HG03354 (cell line): ENCODE measurements around the gene PVR.
"Not testable (repeated sequence)": the region's sequence is repeated elsewhere in the genome, so short reads cannot be mapped to it uniquely, and the experiment has no call there.

Experiments
- ATAC-seq: cut with Tn5 transposase; IDR thresholded peaks from one replicate; pipeline ENCODE4 v1.9.1; 2021; ENCODE audit warnings: mild to moderate bottlenecking; ENCODE audit not compliant: unreplicated experiment, poor library complexity, severe bottlenecking

Gene PVR

GRCh38 chr19:44643605-44644401 is at the start of gene PVR:
Gene PVR, plus strand, starts transcription at chr19:44643910. Its CDS starts 187 bp downstream, at chr19:44644097.
- no peak for ATAC-seq

DNA sequence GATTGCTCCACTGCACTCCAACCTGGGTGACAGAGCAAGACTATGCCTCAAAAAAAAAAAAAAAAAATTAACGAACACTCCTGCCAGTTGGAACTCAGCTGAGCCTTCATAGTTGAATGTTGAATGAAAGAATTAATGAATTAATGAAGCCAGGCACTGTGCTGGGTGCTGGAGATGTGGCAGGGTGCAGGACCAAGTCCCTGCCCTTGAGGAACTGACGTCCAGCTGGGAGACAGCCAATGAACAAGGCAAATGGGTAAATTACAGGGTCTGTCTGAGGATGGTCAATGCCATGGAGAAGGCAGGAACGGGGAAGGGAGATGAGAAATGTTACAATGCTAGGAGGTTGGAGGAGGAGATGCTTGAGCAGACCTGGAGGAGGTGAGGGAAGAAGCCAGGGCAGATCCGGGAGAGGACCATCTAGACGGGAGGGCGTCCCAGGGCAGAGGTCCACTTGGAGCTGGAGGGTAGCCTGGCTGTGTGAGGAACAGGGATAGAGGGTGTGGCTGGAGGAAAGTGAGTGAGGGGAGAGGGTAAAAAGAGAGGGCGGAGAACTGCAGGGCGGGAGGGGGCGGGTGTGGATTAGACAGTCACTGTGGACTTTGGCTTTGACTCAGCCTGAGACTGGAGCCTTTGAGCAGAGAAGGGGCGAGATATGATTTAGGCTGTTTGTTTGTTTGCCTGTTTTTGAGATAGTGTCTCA is 47.1 kb upstream of the PVR start:
- no peak for ATAC-seq

DNA sequence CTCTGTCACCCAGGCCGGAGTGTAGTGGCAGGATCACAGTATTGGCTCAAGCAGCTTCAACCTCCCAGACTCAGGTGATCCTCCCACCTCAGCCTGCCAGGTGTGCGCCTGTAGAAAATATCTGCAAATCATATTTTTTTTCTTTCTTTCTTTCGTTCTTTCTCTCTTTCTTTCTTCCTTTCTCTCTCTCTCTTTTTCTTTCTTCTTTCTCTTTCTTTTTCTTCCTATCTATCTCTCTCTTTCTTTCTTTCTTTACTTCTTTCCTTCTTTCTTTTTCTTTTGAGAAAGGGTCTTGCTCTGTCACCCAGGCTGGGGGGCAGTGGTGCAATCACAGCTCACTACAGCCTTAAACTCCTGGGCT is 46.6 kb upstream of the PVR start:
- ATAC-seq: no peak

GRCh38 chr19:44598355-44598754 is 45.4 kb upstream of the PVR start:
- no peak for ATAC-seq

GRCh38 chr19:44598880-44599279 is 44.8 kb upstream of the PVR start:
- no peak for ATAC-seq

DNA sequence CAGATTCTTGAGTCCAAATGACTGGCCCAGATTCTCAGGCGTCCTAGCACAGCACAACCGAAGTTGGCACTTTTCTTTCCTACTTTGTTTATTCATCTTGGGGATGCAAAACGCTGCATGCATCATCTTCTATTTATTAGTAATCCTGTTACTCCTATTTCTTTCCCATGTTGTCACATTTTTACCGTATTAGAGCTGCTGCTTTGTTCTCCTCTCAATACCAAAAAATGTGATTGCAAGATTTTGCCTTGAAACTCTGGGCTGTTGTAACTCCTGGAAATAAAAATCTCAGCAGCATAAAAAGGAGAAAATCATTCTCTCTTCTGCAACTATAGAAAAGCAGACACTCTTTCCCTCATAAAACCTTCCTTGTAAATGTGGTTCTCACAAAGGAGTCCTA is 43.2 kb upstream of the PVR start:
- ATAC-seq: no peak

DNA sequence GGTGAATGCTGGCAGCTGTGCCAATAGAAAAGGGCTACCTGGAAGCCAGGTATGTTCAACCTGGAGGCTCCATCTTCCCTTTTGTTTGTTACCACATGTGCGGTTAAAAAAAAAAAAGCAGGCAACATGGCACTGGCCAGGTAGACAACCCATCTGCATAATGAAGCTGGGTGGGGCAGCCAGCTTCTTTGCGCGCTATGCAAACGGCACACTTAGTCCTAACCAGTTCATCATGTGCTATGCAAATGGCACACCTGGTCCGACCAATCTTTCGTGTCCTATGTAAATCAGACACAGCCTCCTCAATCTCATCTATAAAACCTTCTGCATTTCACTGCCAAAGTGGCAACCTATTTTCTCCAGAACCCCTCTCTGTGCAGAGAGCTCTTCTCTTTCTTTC is 41.6 kb upstream of the PVR start:
- ATAC-seq: no peak

DNA sequence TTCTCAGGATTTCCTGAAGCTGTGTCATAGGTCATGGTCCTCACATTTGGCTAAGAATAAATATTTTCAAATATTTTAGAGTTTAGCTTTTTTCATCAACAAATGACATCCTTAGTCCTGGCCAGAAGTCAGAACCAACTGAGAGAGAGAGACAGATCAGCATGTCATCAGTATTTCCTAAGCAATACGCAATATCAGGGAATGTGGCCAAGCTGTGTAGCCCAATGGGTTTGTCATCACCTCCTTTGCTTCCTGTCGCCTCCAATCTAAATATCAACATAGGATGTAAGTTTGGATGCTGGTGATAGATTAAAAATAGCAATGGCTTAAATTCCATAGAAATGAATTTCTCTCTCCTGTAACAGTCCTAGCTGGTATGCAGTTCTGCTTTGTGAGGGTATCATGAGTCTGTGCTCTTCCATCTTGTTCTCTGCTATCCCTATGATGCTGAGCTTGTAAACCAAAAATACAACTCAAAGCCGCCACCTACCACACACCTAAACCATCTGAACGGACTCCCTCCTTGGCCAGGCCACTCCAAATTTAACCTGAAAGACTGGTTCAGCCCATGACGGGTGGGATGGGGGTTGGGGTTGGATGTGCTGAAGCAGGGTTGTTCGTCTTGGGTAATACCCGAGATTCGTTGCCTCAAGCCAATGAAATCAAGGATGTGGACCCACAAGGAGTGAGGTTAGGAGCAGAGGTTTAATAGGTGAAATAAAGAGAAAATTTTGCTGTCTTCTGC is 40.3 kb upstream of the PVR start:
- ATAC-seq: no peak

GRCh38 chr19:44604241-44604640 is 39.5 kb upstream of the PVR start:
- no peak for ATAC-seq

DNA sequence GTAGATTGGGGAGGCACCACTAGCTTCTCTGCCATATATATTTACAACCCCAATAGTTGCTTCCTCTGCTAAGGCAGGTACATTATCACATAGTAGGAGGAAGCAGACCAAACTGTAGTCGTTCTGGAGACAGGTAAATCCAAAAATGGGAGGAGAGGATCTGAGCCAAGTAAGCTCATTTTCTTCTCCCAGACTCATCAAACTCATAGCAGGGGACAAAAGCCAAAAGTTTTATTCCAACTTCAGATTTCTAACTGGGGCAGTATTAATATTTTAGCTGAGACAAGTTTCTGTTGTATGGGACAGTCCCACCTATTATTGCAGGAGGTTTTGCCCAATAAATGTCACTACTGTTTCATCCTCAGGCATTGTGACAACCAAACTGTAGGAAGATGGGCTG is 38.2 kb upstream of the PVR start:
- ATAC-seq: no peak

- ATAC-seq: no peak
Measured at GRCh38 chr19:44607049-44607448, 36.7 kb upstream of the PVR start.

GRCh38 chr19:44607917-44608316 is 35.8 kb upstream of the PVR start:
- no peak for ATAC-seq

DNA sequence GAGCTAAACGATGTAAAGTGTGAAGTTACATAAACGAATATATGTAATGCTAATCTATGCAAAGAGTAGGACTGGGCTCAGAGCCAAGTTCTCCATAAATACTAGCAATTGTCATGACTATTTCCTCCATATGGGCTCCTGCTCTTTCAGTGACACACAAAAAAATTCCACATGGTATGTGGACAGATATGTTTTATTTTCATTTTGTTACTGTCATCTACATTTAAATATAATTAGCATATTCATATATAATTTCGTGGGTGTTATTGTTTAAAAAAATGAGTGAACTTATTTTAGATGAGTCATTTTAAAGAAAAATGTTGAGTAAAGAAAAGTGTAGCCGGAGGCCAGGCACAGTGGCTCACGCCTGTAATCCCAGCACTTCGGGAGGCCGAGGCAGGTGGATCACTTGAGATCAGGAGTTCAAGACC is 35.3 kb upstream of the PVR start:
- ATAC-seq: no peak

DNA sequence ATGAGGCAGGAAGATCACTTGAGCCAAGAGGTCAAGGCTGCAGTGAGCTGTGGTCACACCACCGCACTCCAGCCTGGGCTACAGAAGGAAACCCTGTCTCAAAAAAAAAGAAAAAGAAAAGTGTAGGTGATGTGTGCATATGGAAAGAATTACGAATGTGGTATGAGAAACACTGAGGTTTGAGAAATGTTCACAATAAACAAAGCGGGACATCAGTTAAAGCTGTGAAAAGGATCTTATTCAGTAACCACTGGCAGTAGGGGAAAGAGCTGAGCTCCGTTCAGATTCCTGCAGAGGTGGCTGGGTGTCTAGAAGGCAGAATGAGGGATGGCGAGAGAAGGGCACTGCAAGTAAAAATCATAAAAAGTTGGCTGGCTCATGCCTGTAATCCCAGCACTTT is 34.5 kb upstream of the PVR start:
- ATAC-seq: no peak

DNA sequence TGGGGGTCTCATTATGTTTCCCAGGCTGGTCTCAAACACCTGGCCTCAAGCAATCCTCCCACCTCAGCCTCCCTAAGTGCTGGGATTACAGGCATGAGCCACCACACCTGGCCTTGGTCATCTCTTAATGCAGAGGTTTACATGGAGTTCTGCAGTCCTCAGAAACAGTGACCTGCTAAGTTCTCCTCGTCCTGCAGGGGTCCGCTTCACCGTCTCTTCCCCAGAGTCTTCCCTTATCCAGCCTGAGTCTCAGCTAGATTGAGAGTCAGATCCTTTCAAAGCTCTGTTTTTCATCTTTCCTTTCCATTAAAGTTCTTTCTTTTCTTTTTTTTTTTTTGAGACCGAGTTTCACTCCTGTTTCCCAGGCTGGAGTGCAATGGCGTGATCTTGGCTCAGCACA is 33.2 kb upstream of the PVR start:
- not testable (repeated sequence) for ATAC-seq

DNA sequence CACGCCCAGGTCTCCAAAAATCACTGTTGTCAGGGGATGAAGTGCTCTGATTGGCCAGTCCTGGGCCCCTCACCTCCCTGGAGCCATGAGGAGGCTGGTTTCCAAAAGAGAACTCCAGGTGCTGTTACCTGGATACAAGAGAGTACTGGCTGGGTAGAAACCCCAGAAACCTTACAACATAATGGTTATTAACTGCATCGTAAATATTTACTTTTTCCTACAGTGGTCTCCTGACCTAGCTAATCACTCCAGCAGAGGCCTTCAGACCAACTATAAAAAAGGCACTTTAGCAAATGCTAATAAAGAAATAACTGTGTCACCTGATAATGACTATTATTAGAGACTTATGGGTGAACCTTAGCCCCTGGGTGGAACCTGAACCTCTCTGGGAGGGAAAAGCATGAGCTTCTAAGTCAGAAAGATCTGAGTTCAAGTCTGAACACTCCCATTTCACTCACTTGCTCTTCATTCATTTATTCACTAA is 31.9 kb upstream of the PVR start:
- ATAC-seq: no peak

- ATAC-seq: no peak
Measured at GRCh38 chr19:44613295-44614178, 30.2 kb upstream of the PVR start, which contains the start of gene IGSF23. Gene IGSF23, plus strand, starts transcription at chr19:44613563. Its CDS starts 83 bp downstream, at chr19:44613646.

GRCh38 chr19:44614313-44614712 is 29.4 kb upstream of the PVR start:
- no peak for ATAC-seq

DNA sequence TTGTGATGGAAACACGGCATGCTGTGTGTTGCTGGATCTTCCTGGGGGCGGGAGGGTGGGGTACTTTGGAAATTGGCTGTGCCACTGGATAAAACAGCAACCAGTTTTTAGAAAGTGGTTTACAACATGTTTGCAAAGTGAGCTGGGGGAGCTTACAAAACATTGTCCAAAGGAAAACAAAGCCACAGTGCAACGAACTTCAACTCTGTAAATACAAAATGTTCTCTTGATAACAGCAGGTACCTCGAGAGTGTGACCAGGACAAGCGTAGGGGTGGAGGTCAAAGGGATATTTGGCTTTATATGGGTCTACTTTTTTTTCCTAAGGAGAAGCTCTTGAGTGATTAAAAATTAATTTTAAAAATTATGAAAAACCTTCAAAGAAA is 27.9 kb upstream of the PVR start:
- no peak for ATAC-seq
